SK-N-SH (cell line): ENCODE measurements around the gene DSCAML1. TPM values are rescaled to one million over a fixed set of nuclear protein-coding genes. Genes with fewer than 3 reads are reported as not detected.

Experiments used
- CTCF ChIA-PET: fragments of 300-600, 350-600 bp; formaldehyde crosslinking; extraction: SDS; loops from one replicate; lab custom pipeline; 2021; lab: Yijun Ruan, JAX
- POLR2A ChIA-PET: fragments of 350-600 bp; sonication (Branson Sonifier 250); formaldehyde crosslinking; extraction: SDS; loops from one replicate; lab custom pipeline; 2020; ENCODE audit warnings: antibody characterized with exemption, inconsistent platforms; lab: Yijun Ruan, JAX
- DNase-seq: peaks from one replicate; pipeline ENCODE4 v3.0.0; 2012
- H2AFZ ChIP-seq: fragments of 200-600 bp; sonication (generic); 2 replicates; pipeline ENCODE4 v1.8.1; 2016; ENCODE audit warnings: antibody characterized with exemption, mild to moderate bottlenecking, low read depth
- H3F3A ChIP-seq: fragments of 200-600 bp; sonication (generic); replicated peaks from 2 replicates; pipeline ENCODE3; 2016; ENCODE audit warnings: antibody characterized with exemption, mild to moderate bottlenecking; ENCODE audit not compliant: insufficient read depth
- H3K27ac ChIP-seq, 2 experiments: fragments of 200-500 bp in 1 of 2; fragments of 200-600 bp in 1 of 2; sonication (Bioruptor generic) in 1 of 2; sonication (generic), shearing (Covaris generic) in 1 of 2; 2 replicates each; pipeline versions ENCODE4 v1.5.1 to v1.6.1; 2014 to 2016; ENCODE audit warnings: low read depth in 2 of 2, inconsistent platforms in 1 of 2, low read length in 1 of 2, mild to moderate bottlenecking in 1 of 2, mixed read lengths in 1 of 2
- H3K27me3 ChIP-seq: fragments of 200-600 bp; sonication (generic), shearing (Covaris generic); 2 replicates; pipeline ENCODE4 v1.6.1; 2016; ENCODE audit warnings: mixed run types; ENCODE audit not compliant: insufficient read depth
- H3K36me3 ChIP-seq, 2 experiments: fragments of 200-500 bp in 1 of 2; fragments of 200-600 bp in 1 of 2; sonication (Bioruptor generic) in 1 of 2; sonication (generic) in 1 of 2; replicated peaks in 1 of 2; 2 replicates each; pipeline versions ENCODE3 to v1.5.1; 2014 to 2016; ENCODE audit warnings: low read length in 1 of 2, mild to moderate bottlenecking in 1 of 2; ENCODE audit not compliant: insufficient read depth in 2 of 2, control insufficient read depth in 1 of 2
- H3K4me1 ChIP-seq, 2 experiments: fragments of 200-500 bp in 1 of 2; fragments of 200-600 bp in 1 of 2; sonication (Bioruptor generic) in 1 of 2; sonication (generic), shearing (Covaris generic) in 1 of 2; 2 replicates each; pipeline versions ENCODE4 v1.5.1 to v1.6.1; 2014 to 2016; ENCODE audit warnings: low read depth in 1 of 2, low read length in 1 of 2, mixed run types in 1 of 2; ENCODE audit not compliant: insufficient read depth in 2 of 2, control insufficient read depth in 1 of 2
- H3K4me2 ChIP-seq: fragments of 200-600 bp; sonication (generic), shearing (Covaris generic); 2 replicates; pipeline ENCODE4 v1.6.1; 2017; ENCODE audit warnings: mixed run types
- H3K4me3 ChIP-seq, 2 experiments: fragments of 200-500 bp in 1 of 2; fragments of 200-600 bp in 1 of 2; sonication (Bioruptor generic) in 1 of 2; sonication (generic), shearing (Covaris generic) in 1 of 2; 2 replicates each; pipeline versions ENCODE4 v1.5.1 to v1.8.1; 2014 to 2016; ENCODE audit warnings: low read depth in 2 of 2, inconsistent platforms in 1 of 2, low read length in 1 of 2, mild to moderate bottlenecking in 1 of 2, mixed read lengths in 1 of 2, moderate library complexity in 1 of 2
- H3K79me2 ChIP-seq: fragments of 200-600 bp; sonication (generic); 2 replicates; pipeline ENCODE4 v1.8.1; 2017; ENCODE audit warnings: mild to moderate bottlenecking; ENCODE audit not compliant: insufficient read depth
- H3K9ac ChIP-seq: fragments of 200-600 bp; sonication (generic); 2 replicates; pipeline ENCODE4 v1.6.1; 2017; ENCODE audit warnings: mixed run types
- H3K9me2 ChIP-seq: fragments of 200-600 bp; sonication (generic); 2 replicates; pipeline ENCODE4 v1.6.1; 2017; ENCODE audit warnings: mixed run types
- H3K9me3 ChIP-seq: fragments of 200-600 bp; sonication (generic); 2 replicates; pipeline ENCODE4 v1.6.1; 2017; ENCODE audit warnings: mixed run types, mild to moderate bottlenecking, moderate library complexity
- H4K20me1 ChIP-seq: fragments of 200-600 bp; sonication (generic); 2 replicates; pipeline ENCODE4 v1.6.1; 2017; ENCODE audit warnings: mild to moderate bottlenecking, mixed run types; ENCODE audit not compliant: insufficient read depth
- CHD2 ChIP-seq: fragments of 150-350 bp; IDR thresholded peaks from 2 replicates; pipeline ENCODE4 v1.6.1; 2018; ENCODE audit warnings: low read length; ENCODE audit not compliant: partially characterized antibody
- EZH2phosphoT487 ChIP-seq: fragments of 200-600 bp; sonication (generic); IDR thresholded peaks from 2 replicates; pipeline ENCODE4 v1.6.1; 2017; ENCODE audit warnings: low read depth, mixed run types, mild to moderate bottlenecking, antibody characterized with exemption, moderate library complexity, borderline replicate concordance
- FOXM1 ChIP-seq: IDR thresholded peaks from 2 replicates; pipeline ENCODE4 v1.4.0; 2012; ENCODE audit warnings: low read depth, mild to moderate bottlenecking
- GABPA ChIP-seq: IDR thresholded peaks from 2 replicates; pipeline ENCODE4 v1.4.0; 2012; ENCODE audit warnings: low read depth, mild to moderate bottlenecking
- IRF3 ChIP-seq: fragments of 150-350 bp; IDR thresholded peaks from 2 replicates; pipeline ENCODE4 v1.6.1; 2016; ENCODE audit warnings: mild to moderate bottlenecking, low read depth, low read length
- MXI1 ChIP-seq: IDR thresholded peaks from 2 replicates; pipeline ENCODE4 v1.6.1; 2012; ENCODE audit warnings: mild to moderate bottlenecking, low read depth, low read length, improper control_type of control experiment
- NRF1 ChIP-seq: IDR thresholded peaks from 2 replicates; pipeline ENCODE4 v1.6.1; 2012; ENCODE audit warnings: low read depth, mild to moderate bottlenecking, low read length
- PBX3 ChIP-seq: IDR thresholded peaks from 2 replicates; pipeline ENCODE4; 2012
- POLR2AphosphoS5 ChIP-seq: IDR thresholded peaks from 2 replicates; pipeline ENCODE4 v1.6.1; 2012; ENCODE audit warnings: low read depth, low read length
- RCOR1 ChIP-seq: fragments of 150-350 bp; IDR thresholded peaks from 2 replicates; pipeline ENCODE4 v1.6.1; 2017; ENCODE audit warnings: antibody characterized with exemption, low read length
- REST ChIP-seq: IDR thresholded peaks from 2 replicates; pipeline ENCODE4 v1.6.1; 2012; ENCODE audit warnings: mild to moderate bottlenecking, low read depth, low read length, moderate library complexity
- RFX5 ChIP-seq: IDR thresholded peaks from 2 replicates; pipeline ENCODE4 v1.6.1; 2012; ENCODE audit warnings: mild to moderate bottlenecking, improper control_type of control experiment, low read length
- SIN3A ChIP-seq: IDR thresholded peaks from 2 replicates; pipeline ENCODE4 v1.6.1; 2012; ENCODE audit warnings: low read depth, mild to moderate bottlenecking, low read length, moderate library complexity, borderline replicate concordance
- TAF1 ChIP-seq: IDR thresholded peaks from 2 replicates; pipeline ENCODE4 v1.6.1; 2012; ENCODE audit warnings: low read depth, mild to moderate bottlenecking, low read length, moderate library complexity, borderline replicate concordance
- TEAD4 ChIP-seq: IDR thresholded peaks from 2 replicates; pipeline ENCODE4 v1.4.0; 2012; ENCODE audit warnings: mild to moderate bottlenecking, borderline replicate concordance; ENCODE audit not compliant: insufficient read depth
- USF1 ChIP-seq: IDR thresholded peaks from 2 replicates; pipeline ENCODE4 v1.4.0; 2012; ENCODE audit warnings: low read depth, borderline replicate concordance
- ZBTB33 ChIP-seq: IDR thresholded peaks from 2 replicates; pipeline ENCODE4 v1.4.0; 2012; ENCODE audit warnings: low read depth, borderline replicate concordance
- WGBS: methylation state at CpG from one replicate; pipeline ENCODE4 v1.1.6; 2017; ENCODE audit warnings: low lambda C conversion rate; 5-methylcytosine and 5-hydroxymethylcytosine counted together
- polyA plus RNA-seq, 3 experiments: library from polyadenylated mRNA; depleted of rRNA; stranded (reverse); fragments of >200 nt; gene quantifications; 2 replicates each; pipeline ENCODE4 v1.2.3, GENCODE V29; 2012

The DSCAML1 gene
- polyA plus RNA-seq, 1 of the 3 experiments (the other 2 are of a cell fraction): not detected

- CTCF ChIA-PET: interaction anchor here (0.6 to 1.4 kb wide), 2 partner anchors 57 to 288 kb away, joined by 3 read pairs; no protein-coding TSS in a partner anchor
- H3K27ac ChIP-seq: no peak overlapping the region
- H3K9ac ChIP-seq: no peak overlapping the region
- H4K20me1 ChIP-seq: no peaks in the 10 kb centered on the region
- H3F3A ChIP-seq: no peaks in the 10 kb centered on the region
- H3K9me3 ChIP-seq: no peaks in the 10 kb centered on the region
- DNase-seq: no peak
- peaks cover 0 to 19% of the 10 kb centered on the region in 2 experiments; a peak in 1 of 4 replicates for H3K4me1 ChIP-seq
- H3K4me2 ChIP-seq: no peak overlapping the region
- no peaks in the 10 kb centered on the region for H3K36me3 ChIP-seq
- H3K27me3 ChIP-seq: no peaks in the 10 kb centered on the region; the same call in 1 of the 2 replicates
- H2AFZ ChIP-seq: no peak overlapping the region
- no peaks in the 10 kb centered on the region for H3K79me2 ChIP-seq
- POLR2A ChIA-PET: no interaction called here
- no peaks in the 10 kb centered on the region for H3K9me2 ChIP-seq
- 51% methylated on average over 7 of the region's 8 CpGs for WGBS
- H3K4me3 ChIP-seq: no peak overlapping the region
- TF ChIP-seq TAF1: no peak
- no peak for TF ChIP-seq USF1
- TF ChIP-seq RCOR1: no peak
- no peak for TF ChIP-seq NRF1
- TF ChIP-seq GABPA: no peak
- TF ChIP-seq POLR2AphosphoS5: no peak
- no peak for TF ChIP-seq EZH2phosphoT487
- no peak for TF ChIP-seq TEAD4
- TF ChIP-seq IRF3: no peak
- no peak for TF ChIP-seq SIN3A
- TF ChIP-seq REST: no peak
- TF ChIP-seq RFX5: no peak
- TF ChIP-seq MXI1: no peak
- TF ChIP-seq PBX3: no peak
- TF ChIP-seq ZBTB33: no peak
- TF ChIP-seq CHD2: no peak
- TF ChIP-seq FOXM1: no peak
These were observed 314.1 kb downstream of the DSCAML1 start for GRCh38 chr11:117482881-117483280.
